CD4-positive, alpha-beta T cell treated with Interferon gamma for 1 hour (primary cell): ENCODE measurements around the gene LEPR.
"Not testable (repeated sequence)": the region's sequence is repeated elsewhere in the genome, so short reads cannot be mapped to it uniquely, and the experiment has no call there.

Experiments used
- DNase-seq: peaks from one replicate; pipeline ENCODE4 v3.0.0-alpha.2; 2020

The LEPR gene

GRCh38 chr1:65420590-65421350 lies at the start of gene LEPR, which contains the start of gene LEPROT:
Gene LEPR, plus strand, starts transcription at chr1:65420668. Its CDS starts 144,898 bp downstream, at chr1:65565566.
Gene LEPROT, plus strand, starts transcription at chr1:65420668. Its CDS starts 57 bp downstream, at chr1:65420725.
- DNase-seq: no peak

GRCh38 chr1:65371544-65371943 lies 48.9 kb upstream of the LEPR start:
- no peak for DNase-seq

GRCh38 chr1:65372557-65372956 lies 47.9 kb upstream of the LEPR start:
- no peak for DNase-seq

- DNase-seq: no peak
These were observed 42.8 kb upstream of the LEPR start for GRCh38 chr1:65377496-65378246.

- no peak for DNase-seq
These were observed 42.1 kb upstream of the LEPR start for GRCh38 chr1:65378247-65378946.

- not testable (repeated sequence) for DNase-seq
These were observed 36.0 kb upstream of the LEPR start for GRCh38 chr1:65384426-65384825.

GRCh38 chr1:65386439-65386838 lies 34.0 kb upstream of the LEPR start:
- DNase-seq: no peak

GRCh38 chr1:65387821-65388220 lies 32.6 kb upstream of the LEPR start:
- no peak for DNase-seq

GRCh38 chr1:65388908-65389695 lies 31.4 kb upstream of the LEPR start:
- no peak for DNase-seq

- no peak for DNase-seq
These were observed 28.0 kb upstream of the LEPR start for GRCh38 chr1:65392497-65392896.

GRCh38 chr1:65393347-65393746 lies 27.1 kb upstream of the LEPR start:
- DNase-seq: no peak

GRCh38 chr1:65393928-65394327 lies 26.5 kb upstream of the LEPR start:
- DNase-seq: no peak

GRCh38 chr1:65395887-65396612 lies 24.4 kb upstream of the LEPR start:
- DNase-seq: no peak

- no peak for DNase-seq
These were observed 22.4 kb upstream of the LEPR start for GRCh38 chr1:65398083-65398482.

- DNase-seq: no peak
These were observed 21.5 kb upstream of the LEPR start for GRCh38 chr1:65399003-65399402.

- no peak for DNase-seq
These were observed 18.9 kb upstream of the LEPR start for GRCh38 chr1:65401612-65402011.

GRCh38 chr1:65404941-65405340 lies 15.5 kb upstream of the LEPR start:
- DNase-seq: no peak

- DNase-seq: no peak
These were observed 12.6 kb upstream of the LEPR start for GRCh38 chr1:65407877-65408276.

GRCh38 chr1:65409314-65409713 lies 11.2 kb upstream of the LEPR start:
- no peak for DNase-seq

GRCh38 chr1:65409816-65410326 lies 10.6 kb upstream of the LEPR start:
- no peak for DNase-seq

GRCh38 chr1:65412256-65412983 lies 8.0 kb upstream of the LEPR start:
- DNase-seq: no peak
